Vagina (tissue), 2 donors: ENCODE results near the gene SLC25A47. TPM values are rescaled to one million over a fixed set of nuclear protein-coding genes. Genes with fewer than 3 reads are reported as not detected.
"Not testable (repeated sequence)": the region's sequence is repeated elsewhere in the genome, so short reads cannot be mapped to it uniquely, and the experiment has no call there.

Source experiments
- DNase-seq, 2 donors: peaks; one replicate each; pipeline ENCODE4 v3.0.0-alpha.2; 2017; ENCODE audit errors: extremely low spot score in 2 of 2
- H3K27ac ChIP-seq: fragments of 200-600 bp; sonication (generic); one replicate; pipeline ENCODE4 v1.5.1; 2019
- H3K27me3 ChIP-seq: fragments of 200-600 bp; sonication (generic); one replicate; pipeline ENCODE4 v1.5.1; 2019
- H3K36me3 ChIP-seq, 2 donors: fragments of 200-600 bp; sonication (generic); one replicate each; pipeline ENCODE4 v1.5.1; 2017 to 2019
- H3K4me1 ChIP-seq: fragments of 200-600 bp; sonication (generic); one replicate; pipeline ENCODE4 v1.5.1; 2019
- H3K4me3 ChIP-seq, 2 donors: fragments of 200-600 bp; sonication (generic); 1 replicate in 1 of 2; 2 replicates in 1 of 2; pipeline ENCODE4 v1.5.1; 2016 to 2019
- H3K9me3 ChIP-seq: fragments of 200-600 bp; sonication (generic); one replicate; pipeline ENCODE4 v1.5.1; 2019
- CTCF ChIP-seq, 3 experiments: fragments of 450-650 bp in 2 of 3; fragments of 200-600 bp in 1 of 3; sonication (generic) in 1 of 3; IDR thresholded peaks; one replicate each; pipeline ENCODE4 v1.5.1; 2017 to 2019; ENCODE audit warnings: antibody characterized with exemption in 3 of 3, mild to moderate bottlenecking in 2 of 3, moderate library complexity in 2 of 3
- POLR2A ChIP-seq, 2 donors: fragments of 450-650 bp; IDR thresholded peaks; one replicate each; pipeline ENCODE4 v1.6.1; 2017; ENCODE audit warnings: antibody characterized with exemption in 2 of 2, mild to moderate bottlenecking in 2 of 2, moderate library complexity in 2 of 2
- POLR2AphosphoS5 ChIP-seq, 2 donors: sonication (generic); formaldehyde crosslinking; IDR thresholded peaks; one replicate each; pipeline ENCODE4 v1.9.0; 2017; ENCODE audit warnings: antibody characterized with exemption in 2 of 2, mild to moderate bottlenecking in 2 of 2, low read depth in 1 of 2; ENCODE audit not compliant: insufficient read depth in 1 of 2
- intact Hi-C: fragments of 100-400 bp; cut with DNase I; formaldehyde crosslinking; loops from one replicate; pipeline ENCODE4 v1.15.1; 2023
- total RNA-seq: library from RNA; depleted of rRNA; stranded (reverse); fragments of >200 nt; gene quantifications from one replicate; pipeline ENCODE4 v1.2.3, GENCODE V29; 2016

The SLC25A47 gene
- total RNA-seq, 1 donor from 2014 or later: not detected

- no peaks in the 10 kb centered on the region for H3K27me3 ChIP-seq
- H3K9me3 ChIP-seq: no peaks in the 10 kb centered on the region
- intact Hi-C loops: no loop called here
- no peak overlapping the region for H3K4me3 ChIP-seq
- no peak for TF ChIP-seq CTCF (IDR thresholded peaks at IDR 0.05)
- TF ChIP-seq POLR2A (IDR thresholded peaks at IDR 0.05): no peak
- TF ChIP-seq POLR2AphosphoS5 (IDR thresholded peaks at IDR 0.05; ENCODE audit: insufficient read depth in 1 of 2, low read depth in 1 of 2): no peak
- H3K27ac ChIP-seq: no peak overlapping the region
- peaks cover 19% of the 10 kb centered on the region for H3K4me1 ChIP-seq
- no peak for DNase-seq
- peaks cover 0 to 15% of the 10 kb centered on the region in 2 donors for H3K36me3 ChIP-seq
Observed at GRCh38 chr14:100279133-100279532, 44.0 kb upstream of the SLC25A47 start.

- Histone ChIP-seq H3K27me3 (no peaks in the 10 kb centered on the region), H3K9me3 (no peaks in the 10 kb centered on the region), H3K4me1 (peaks cover 22% of the 10 kb centered on the region), H3K36me3 (peaks cover 0 to 15% of the 10 kb centered on the region in 2 donors), H3K27ac (no peak overlapping the region), H3K4me3 (no peak overlapping the region)
- no peak for DNase-seq
- intact Hi-C loops: no loop called here
- TF ChIP-seq POLR2AphosphoS5 (IDR thresholded peaks at IDR 0.05; ENCODE audit: insufficient read depth in 1 of 2, low read depth in 1 of 2): no peak
- TF ChIP-seq POLR2A (IDR thresholded peaks at IDR 0.05): no peak
Observed at GRCh38 chr14:100279563-100279962, 43.6 kb upstream of the SLC25A47 start.

- Histone ChIP-seq H3K4me1 (peaks cover 38% of the 10 kb centered on the region), H3K9me3 (no peaks in the 10 kb centered on the region), H3K27me3 (no peaks in the 10 kb centered on the region), H3K36me3 (peaks cover 0 to 11% of the 10 kb centered on the region in 2 donors), H3K27ac (no peak overlapping the region), H3K4me3 (no peak overlapping the region)
- TF ChIP-seq POLR2A (IDR thresholded peaks at IDR 0.05) (no peak), CTCF (IDR thresholded peaks at IDR 0.05) (no peak), POLR2AphosphoS5 (IDR thresholded peaks at IDR 0.05; ENCODE audit: insufficient read depth in 1 of 2, low read depth in 1 of 2) (no peak)
- intact Hi-C loops: no loop called here
- DNase-seq: no peak
Observed at GRCh38 chr14:100281286-100282082, 41.7 kb upstream of the SLC25A47 start.

- Histone ChIP-seq H3K27me3 (no peaks in the 10 kb centered on the region), H3K4me3 (no peak overlapping the region), H3K4me1 (peaks cover 40% of the 10 kb centered on the region), H3K9me3 (no peaks in the 10 kb centered on the region), H3K36me3 (peaks cover 0 to 6% of the 10 kb centered on the region in 2 donors), H3K27ac (no peak overlapping the region)
- intact Hi-C loops: no loop called here
- DNase-seq: no peak
- TF ChIP-seq POLR2A (IDR thresholded peaks at IDR 0.05) (no peak), POLR2AphosphoS5 (IDR thresholded peaks at IDR 0.05; ENCODE audit: insufficient read depth in 1 of 2, low read depth in 1 of 2) (no peak), CTCF (IDR thresholded peaks at IDR 0.05) (no peak)
Observed at GRCh38 chr14:100282083-100282350, 41.1 kb upstream of the SLC25A47 start.

GRCh38 chr14:100282766-100283419 lies 40.2 kb upstream of the SLC25A47 start:
- Histone ChIP-seq H3K27ac (no peak overlapping the region), H3K4me1 (peaks cover 40% of the 10 kb centered on the region), H3K27me3 (no peaks in the 10 kb centered on the region), H3K36me3 (no peaks in the 10 kb centered on the region), H3K9me3 (no peaks in the 10 kb centered on the region), H3K4me3 (no peak overlapping the region)
- no peak for DNase-seq
- no peak for TF ChIP-seq POLR2AphosphoS5 (IDR thresholded peaks at IDR 0.05; ENCODE audit: insufficient read depth in 1 of 2, low read depth in 1 of 2)
- TF ChIP-seq CTCF (IDR thresholded peaks at IDR 0.05): no peak
- TF ChIP-seq POLR2A (IDR thresholded peaks at IDR 0.05): no peak
- intact Hi-C loops: no loop called here

GRCh38 chr14:100283436-100283835 lies 39.7 kb upstream of the SLC25A47 start:
- H3K4me3 ChIP-seq, H3K27ac ChIP-seq, intact Hi-C loops, H3K27me3 ChIP-seq, H3K36me3 ChIP-seq, H3K9me3 ChIP-seq, DNase-seq: not testable (repeated sequence)
- H3K4me1 ChIP-seq: peaks cover 40% of the 10 kb centered on the region
